Kidney (tissue), 14 donors: ENCODE data around the gene MICAL2. TPM values are rescaled to one million over a fixed set of nuclear protein-coding genes. Genes with fewer than 3 reads are reported as not detected.

ENCODE experiments used
- DNase-seq, 5 donors: peaks; one replicate each; pipeline ENCODE4 v3.0.0-alpha.2; 2013 to 2020
- FAIRE-seq: peaks from 2 replicates; lab custom pipeline; 2012; peaks lifted over from hg19 to GRCh38; lab: Jason Lieb, UNC
- H3K27ac ChIP-seq, 2 donors: one replicate each; pipeline ENCODE4 v1.7.0; 2013; ENCODE audit warnings: low read depth in 2 of 2, low read length in 2 of 2, inconsistent platforms in 1 of 2
- H3K27me3 ChIP-seq: one replicate; pipeline ENCODE4 v1.7.1; 2013; ENCODE audit warnings: low read length, inconsistent platforms; ENCODE audit not compliant: control insufficient read depth, insufficient read depth
- H3K36me3 ChIP-seq, 3 donors: one replicate each; pipeline versions ENCODE4 v1.7.0 to v1.7.1; 2013; ENCODE audit warnings: low read length in 3 of 3, control low read depth in 1 of 3, inconsistent platforms in 1 of 3; ENCODE audit not compliant: insufficient read depth in 3 of 3, control insufficient read depth in 2 of 3
- H3K4me1 ChIP-seq, 3 donors: one replicate each; pipeline versions ENCODE4 v1.7.0 to v1.7.1; 2013; ENCODE audit warnings: low read length in 3 of 3, inconsistent platforms in 1 of 3, low read depth in 1 of 3; ENCODE audit not compliant: control insufficient read depth in 2 of 3, insufficient read depth in 2 of 3
- H3K4me3 ChIP-seq, 3 donors: one replicate each; pipeline versions ENCODE4 v1.7.0 to v1.8.1; 2013; ENCODE audit warnings: low read length in 3 of 3, control low read depth in 1 of 3, inconsistent platforms in 1 of 3
- H3K9ac ChIP-seq, 3 donors: one replicate each; pipeline versions ENCODE4 v1.7.0 to v1.7.1; 2013; ENCODE audit warnings: low read length in 3 of 3, control low read depth in 1 of 3, inconsistent platforms in 1 of 3
- H3K9me3 ChIP-seq, 3 donors: one replicate each; pipeline versions ENCODE4 v1.7.0 to v1.7.1; 2013; ENCODE audit warnings: low read length in 3 of 3, control low read depth in 1 of 3, inconsistent platforms in 1 of 3; ENCODE audit not compliant: control insufficient read depth in 2 of 3, insufficient read depth in 1 of 3
- intact Hi-C: fragments of 100-400 bp; cut with DNase I; formaldehyde crosslinking; loops from one replicate; pipeline ENCODE4 v1.11.1; 2022
- polyA plus RNA-seq: library from polyadenylated mRNA; stranded (reverse); fragments of 350-450 nt; fragmentation: Illumina TruSeq; extraction: RNeasy Lipid Tissue Mini Kit (QIAGEN cat#74804); gene quantifications from one replicate; pipeline ENCODE4 v1.2.3, GENCODE V29; 2014; ENCODE audit warnings: low read depth, low replicate concordance; ENCODE audit not compliant: insufficient read depth
- total RNA-seq: library from RNA; stranded (reverse); fragmentation: NEBNext Ultra II Directional; extraction: Animal tissue kit (Norgen Biotek cat#: 25700); gene quantifications from one replicate; pipeline ENCODE4 v1.2.1, GENCODE V29; 2021
- TF ChIP-seq, protein P1 (sequence below): IDR thresholded peaks from 3 replicates; pipeline ENCODE4 v1.5.1; 2012; ENCODE audit warnings: mild to moderate bottlenecking, moderate library complexity, borderline replicate concordance; ENCODE audit not compliant: insufficient read depth; ENCODE audit errors: extremely low read depth
- donor health status: control.
- donor health status: control.
- donor health status: control.
- donor health status: control.
- donor health status: control.
- donor health status: DM: yes; HTN: yes; CAD: no.
- donor health status: Normal renal cell carcinoma (clear cell type).

Gene MICAL2
- total and polyA plus RNA-seq, 2 donors from 2014 or later = 7.8 to 64.5 TPM

DNA sequence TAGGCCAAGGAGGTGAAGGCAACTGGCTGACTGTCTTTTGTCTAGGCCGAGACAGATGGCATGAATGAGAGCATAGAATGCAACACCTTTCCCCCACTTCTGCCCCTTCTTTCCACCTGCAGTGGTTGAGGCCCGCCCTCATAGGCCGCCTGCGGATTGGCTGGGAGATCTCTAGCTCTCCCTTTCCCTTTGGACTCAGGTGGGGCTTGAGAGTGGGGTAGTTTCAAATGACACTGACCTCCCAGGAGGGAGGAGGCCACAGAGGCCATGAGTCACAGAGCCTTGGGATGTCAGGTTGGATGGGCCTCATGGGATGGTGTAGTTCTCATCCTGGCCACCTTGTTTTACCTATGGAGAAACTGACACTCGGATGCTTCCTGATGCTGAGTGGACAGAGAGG is 9.1 kb downstream of the MICAL2 start:
- no peak for FAIRE-seq

DNA sequence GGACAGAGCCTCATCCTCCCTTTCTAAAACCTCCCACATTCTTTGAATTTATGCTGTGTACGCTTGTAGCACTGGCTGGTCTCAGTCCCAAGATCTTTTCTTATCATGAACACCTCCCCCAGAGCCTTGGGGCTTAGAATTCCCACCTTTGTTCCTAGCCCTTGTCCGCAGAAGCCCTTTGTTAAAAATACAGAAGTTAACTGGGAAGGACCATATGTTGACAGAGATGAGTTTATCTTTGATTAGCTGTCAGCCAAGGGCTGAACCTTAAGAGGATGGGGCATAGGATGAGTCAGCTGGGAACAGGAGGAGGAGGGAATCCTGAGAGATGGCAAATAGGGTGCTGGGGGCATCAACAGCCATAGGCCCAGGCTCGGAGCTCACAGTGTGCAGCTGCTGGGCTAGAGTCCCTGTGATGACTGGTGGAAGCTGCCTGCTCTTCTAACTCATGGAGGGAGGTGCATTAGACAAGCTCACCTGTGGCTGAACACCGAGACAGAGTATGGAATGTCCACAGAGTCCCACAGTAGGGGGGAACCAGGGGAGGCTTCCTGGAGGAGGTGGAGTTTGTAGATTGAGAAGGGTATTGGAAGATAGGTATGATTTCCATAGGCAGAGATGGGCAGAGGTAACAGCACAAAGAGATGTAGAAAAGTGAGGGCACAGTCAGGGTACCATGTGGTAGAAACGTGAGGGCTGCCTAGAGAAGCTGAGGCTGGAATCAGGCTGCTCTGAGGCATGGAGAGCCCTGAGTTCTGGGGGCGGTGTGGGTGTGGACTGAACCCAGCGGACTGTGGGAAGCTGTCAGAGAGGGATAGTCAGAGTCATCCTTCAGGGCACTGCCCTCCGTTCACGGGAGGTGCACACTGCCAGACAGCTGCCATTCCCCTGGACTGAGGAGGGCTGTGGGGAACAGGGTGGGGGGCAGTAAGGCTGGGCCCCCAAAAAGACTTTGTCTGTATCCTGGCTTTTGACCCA is 9.9 kb downstream of the MICAL2 start:
- no peaks in the 10 kb centered on the region for H3K4me1 ChIP-seq
- FAIRE-seq (no peak), DNase-seq (no peak)
- TF ChIP-seq, protein P1, sequence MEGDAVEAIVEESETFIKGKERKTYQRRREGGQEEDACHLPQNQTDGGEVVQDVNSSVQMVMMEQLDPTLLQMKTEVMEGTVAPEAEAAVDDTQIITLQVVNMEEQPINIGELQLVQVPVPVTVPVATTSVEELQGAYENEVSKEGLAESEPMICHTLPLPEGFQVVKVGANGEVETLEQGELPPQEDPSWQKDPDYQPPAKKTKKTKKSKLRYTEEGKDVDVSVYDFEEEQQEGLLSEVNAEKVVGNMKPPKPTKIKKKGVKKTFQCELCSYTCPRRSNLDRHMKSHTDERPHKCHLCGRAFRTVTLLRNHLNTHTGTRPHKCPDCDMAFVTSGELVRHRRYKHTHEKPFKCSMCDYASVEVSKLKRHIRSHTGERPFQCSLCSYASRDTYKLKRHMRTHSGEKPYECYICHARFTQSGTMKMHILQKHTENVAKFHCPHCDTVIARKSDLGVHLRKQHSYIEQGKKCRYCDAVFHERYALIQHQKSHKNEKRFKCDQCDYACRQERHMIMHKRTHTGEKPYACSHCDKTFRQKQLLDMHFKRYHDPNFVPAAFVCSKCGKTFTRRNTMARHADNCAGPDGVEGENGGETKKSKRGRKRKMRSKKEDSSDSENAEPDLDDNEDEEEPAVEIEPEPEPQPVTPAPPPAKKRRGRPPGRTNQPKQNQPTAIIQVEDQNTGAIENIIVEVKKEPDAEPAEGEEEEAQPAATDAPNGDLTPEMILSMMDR = no peak
- H3K9ac ChIP-seq = no peak overlapping the region
- no peaks in the 10 kb centered on the region for H3K27me3 ChIP-seq
- H3K36me3 ChIP-seq = no peaks in the 10 kb centered on the region
- no peaks in the 10 kb centered on the region for H3K9me3 ChIP-seq
- intact Hi-C loops = no loop called here
- H3K27ac ChIP-seq = no peak overlapping the region
- H3K4me3 ChIP-seq = no peak overlapping the region

More for the DNA sequence above, 9.1 kb downstream of the MICAL2 start:
- DNase-seq = no peak
- no peaks in the 10 kb centered on the region for H3K4me1 ChIP-seq
- intact Hi-C loops = no loop called here
- H3K36me3 ChIP-seq = no peaks in the 10 kb centered on the region
- no peaks in the 10 kb centered on the region for H3K9me3 ChIP-seq
- H3K9ac ChIP-seq = no peak overlapping the region
- no peak overlapping the region for H3K27ac ChIP-seq
- no peak overlapping the region for H3K4me3 ChIP-seq
- H3K27me3 ChIP-seq = no peaks in the 10 kb centered on the region
- TF ChIP-seq, protein P1 = no peak

DNA sequence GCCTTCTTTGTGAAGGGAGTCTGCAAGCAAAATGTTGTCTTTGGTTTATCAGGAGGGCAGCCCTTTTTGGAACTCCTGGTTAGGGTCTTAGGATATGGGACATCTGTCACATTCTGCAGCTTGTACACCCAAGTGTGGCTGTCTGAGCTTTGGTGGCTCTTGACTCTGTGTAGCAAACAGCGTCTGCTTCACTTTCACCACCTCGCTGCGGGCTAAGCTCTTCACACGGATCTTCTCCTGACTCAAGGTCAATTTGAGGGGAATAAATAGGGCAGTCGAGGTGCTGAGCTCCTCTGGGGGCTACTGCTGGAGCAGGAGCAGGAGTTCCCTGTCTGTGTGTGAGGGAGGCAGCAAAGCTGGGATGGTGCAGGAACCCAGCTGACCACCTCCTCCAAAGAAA is 10.6 kb downstream of the MICAL2 start:
- TF ChIP-seq, protein P1 = no peak
- Histone ChIP-seq H3K27ac (no peak overlapping the region), H3K9ac (no peak overlapping the region), H3K36me3 (no peaks in the 10 kb centered on the region), H3K4me3 (no peak overlapping the region), H3K9me3 (no peaks in the 10 kb centered on the region), H3K27me3 (no peaks in the 10 kb centered on the region), H3K4me1 (no peaks in the 10 kb centered on the region)
- FAIRE-seq (no peak), DNase-seq (no peak)
- intact Hi-C loops = no loop called here
